WTC11 (cell line): ENCODE results near the gene ZDHHC22. TPM values are rescaled to one million over a fixed set of nuclear protein-coding genes. Genes with fewer than 3 reads are reported as not detected.

Experiments
- ATAC-seq: fragments of 200-7000 bp; cut with Tn5 transposase; 2 replicates; pipeline ENCODE4 v1.10.0; 2021; ENCODE audit warnings: mild to moderate bottlenecking, moderate library complexity
- CTCF ChIA-PET: fragments of 300-600 bp; sonication (Branson Sonifier 250); formaldehyde crosslinking; loops from one replicate; lab custom pipeline; 2021; ENCODE audit warnings: antibody characterized with exemption; lab: Charles Lee
- POLR2A ChIA-PET: fragments of 350-600 bp; sonication (Branson Sonifier 250); formaldehyde crosslinking; loops from one replicate; lab custom pipeline; 2021; ENCODE audit warnings: antibody characterized with exemption; lab: Charles Lee
- DNase-seq: peaks from one replicate; pipeline ENCODE4 v3.0.0; 2021; ENCODE audit warnings: low spot score
- H3K27ac Mint-ChIP-seq: 2 replicates; pipeline ENCODE4 v1.8.0; 2021; ENCODE audit warnings: mixed read lengths
- H3K27me3 Mint-ChIP-seq: 2 replicates; pipeline ENCODE4 v1.8.0; 2021; ENCODE audit warnings: low read depth, mild to moderate bottlenecking, moderate library complexity, mixed read lengths
- H3K36me3 Mint-ChIP-seq: 2 replicates; pipeline ENCODE4 v1.8.0; 2021; ENCODE audit warnings: mixed read lengths
- H3K4me1 Mint-ChIP-seq: 2 replicates; pipeline ENCODE4 v1.8.0; 2022; ENCODE audit warnings: mixed read lengths
- H3K4me3 Mint-ChIP-seq: 2 replicates; pipeline ENCODE4 v1.8.0; 2021; ENCODE audit warnings: mild to moderate bottlenecking, moderate library complexity, mixed read lengths
- H3K9me3 Mint-ChIP-seq: 2 replicates; pipeline ENCODE4 v1.8.0; 2021; ENCODE audit warnings: mixed read lengths
- AFF4 ChIP-seq: sonication (generic); formaldehyde crosslinking; IDR thresholded peaks from 2 replicates; pipeline ENCODE4 v1.8.1; 2023; ENCODE audit warnings: mild to moderate bottlenecking, missing genetic modification reagents, borderline replicate concordance
- ATF6 ChIP-seq: sonication (generic); formaldehyde crosslinking; IDR thresholded peaks from 2 replicates; pipeline ENCODE4 v1.8.1; 2023; ENCODE audit warnings: mild to moderate bottlenecking, missing genetic modification reagents
- CBFB ChIP-seq: sonication (generic); formaldehyde crosslinking; IDR thresholded peaks from 2 replicates; pipeline ENCODE4 v1.8.1; 2022; ENCODE audit warnings: mild to moderate bottlenecking, low read depth, missing genetic modification reagents
- CDX4 ChIP-seq: fragments of 250-450 bp; sonication (Bioruptor Pico); IDR thresholded peaks from 2 replicates; pipeline ENCODE4 v1.9.0; 2021; ENCODE audit warnings: moderate library complexity, mild to moderate bottlenecking, inconsistent platforms, borderline replicate concordance
- CTCF ChIP-seq: fragments of 200-600 bp; IDR thresholded peaks from 2 replicates; pipeline ENCODE4 v1.8.0; 2022; ENCODE audit warnings: antibody characterized with exemption
- FOXP4 ChIP-seq: sonication (generic); formaldehyde crosslinking; IDR thresholded peaks from 2 replicates; pipeline ENCODE4 v1.8.0; 2022; ENCODE audit warnings: mild to moderate bottlenecking, missing genetic modification reagents
- JUN ChIP-seq: sonication (generic); formaldehyde crosslinking; IDR thresholded peaks from 2 replicates; pipeline ENCODE4 v1.8.0; 2023; ENCODE audit warnings: mild to moderate bottlenecking, missing genetic modification reagents
- MXD4 ChIP-seq: fragments of 250-450 bp; sonication (Bioruptor Pico); IDR thresholded peaks from 2 replicates; pipeline ENCODE4 v1.8.0; 2021; ENCODE audit warnings: mild to moderate bottlenecking, moderate library complexity, borderline replicate concordance
- NFYB ChIP-seq: sonication (generic); formaldehyde crosslinking; conservative IDR thresholded peaks from 2 replicates; pipeline ENCODE4 v1.8.0; 2022; ENCODE audit warnings: low read depth, missing genetic modification reagents
- OVOL2 ChIP-seq: fragments of 250-450 bp; sonication (Bioruptor Pico); IDR thresholded peaks from 2 replicates; pipeline ENCODE4 v1.9.0; 2021; ENCODE audit warnings: mild to moderate bottlenecking, borderline replicate concordance
- SOX15 ChIP-seq: fragments of 250-450 bp; sonication (Bioruptor Pico); IDR thresholded peaks from 2 replicates; pipeline ENCODE4 v1.9.0; 2021; ENCODE audit warnings: mild to moderate bottlenecking
- USF1 ChIP-seq: sonication (generic); formaldehyde crosslinking; IDR thresholded peaks from 2 replicates; pipeline ENCODE4 v1.8.0; 2022; ENCODE audit warnings: mild to moderate bottlenecking, missing genetic modification reagents
- USF2 ChIP-seq: sonication (generic); formaldehyde crosslinking; IDR thresholded peaks from 2 replicates; pipeline ENCODE4 v1.8.1; 2023; ENCODE audit warnings: mild to moderate bottlenecking, missing genetic modification reagents, moderate library complexity
- ZNF423 ChIP-seq: fragments of 250-450 bp; sonication (Bioruptor Pico); IDR thresholded peaks from 2 replicates; pipeline ENCODE4 v2.1.2; 2022; ENCODE audit warnings: mild to moderate bottlenecking, moderate library complexity
- total RNA-seq: library from RNA; stranded (reverse); gene quantifications from 3 replicates; pipeline ENCODE4 v1.2.3, GENCODE V29; 2021

ZDHHC22 gene
- total RNA-seq, 1 experiment from 2014 or later, result 47.7 TPM

GRCh38 chr14:77148510-77149231 is 7.1 kb upstream of the ZDHHC22 start:
- peaks cover under 1% of the 10 kb centered on the region for H3K9me3 Mint-ChIP-seq
- peaks cover 55% of the 10 kb centered on the region for H3K4me1 Mint-ChIP-seq
- ATAC-seq (peak; percentile 44), DNase-seq (no peak)
- CTCF ChIA-PET, result interaction anchor here (1.0 to 2.6 kb wide), 6 partner anchors 9 to 167 kb away, joined by 3 to 12 read pairs (median 6); partner anchors contain the start of gene TMEM63C
- no peak for TF ChIP-seq OVOL2 (CRISPR knock-in tag)
- TF ChIP-seq MXD4 (CRISPR knock-in tag), result no peak
- TF ChIP-seq SOX15 (CRISPR knock-in tag), result no peak
- peak; percentile 87 for TF ChIP-seq USF1 (CRISPR knock-in tag)
- no peak for TF ChIP-seq AFF4 (CRISPR knock-in tag)
- TF ChIP-seq NFYB (CRISPR knock-in tag), result peak; percentile 66
- TF ChIP-seq USF2 (CRISPR knock-in tag), result peak; percentile 91
- TF ChIP-seq ZNF423 (CRISPR knock-in tag), result no peak
- no peak for TF ChIP-seq FOXP4 (CRISPR knock-in tag)
- no peak for TF ChIP-seq JUN
- H3K36me3 Mint-ChIP-seq, result no peaks in the 10 kb centered on the region
- H3K4me3 Mint-ChIP-seq, result no peak overlapping the region
- POLR2A ChIA-PET, result no interaction called here
- H3K27me3 Mint-ChIP-seq, result no peaks in the 10 kb centered on the region
- peak overlapping the region; percentile 91 for H3K27ac Mint-ChIP-seq

GRCh38 chr14:77145975-77146740 is 4.6 kb upstream of the ZDHHC22 start:
- H3K36me3 Mint-ChIP-seq, result no peaks in the 10 kb centered on the region
- no peaks in the 10 kb centered on the region for H3K9me3 Mint-ChIP-seq
- H3K4me3 Mint-ChIP-seq, result 0 out of 2 replicates have a peak overlapping the region, but pooled peaks have one; percentile 10
- POLR2A ChIA-PET, result no interaction called here
- peaks cover 61% of the 10 kb centered on the region for H3K4me1 Mint-ChIP-seq
- CTCF ChIA-PET, result interaction anchor here (0.7 to 8.3 kb wide), 3 partner anchors 8 to 170 kb away, joined by 3 to 147 read pairs (median 43); no protein-coding TSS in a partner anchor
- ATAC-seq (no peak), DNase-seq (no peak)
- no peak overlapping the region for H3K27ac Mint-ChIP-seq
- H3K27me3 Mint-ChIP-seq, result no peaks in the 10 kb centered on the region
- TF ChIP-seq AFF4 (CRISPR knock-in tag) (no peak), CTCF (no peak), ATF6 (CRISPR knock-in tag) (no peak), CDX4 (CRISPR knock-in tag) (no peak), CBFB (CRISPR knock-in tag) (no peak)
